EH (cell line): Measurements from ENCODE around the gene RERG.

ENCODE experiments used
- DNase-seq: peaks from one replicate; pipeline ENCODE4 v3.0.0-alpha.2; 2015; ENCODE audit warnings: low read depth

Gene RERG

DNA sequence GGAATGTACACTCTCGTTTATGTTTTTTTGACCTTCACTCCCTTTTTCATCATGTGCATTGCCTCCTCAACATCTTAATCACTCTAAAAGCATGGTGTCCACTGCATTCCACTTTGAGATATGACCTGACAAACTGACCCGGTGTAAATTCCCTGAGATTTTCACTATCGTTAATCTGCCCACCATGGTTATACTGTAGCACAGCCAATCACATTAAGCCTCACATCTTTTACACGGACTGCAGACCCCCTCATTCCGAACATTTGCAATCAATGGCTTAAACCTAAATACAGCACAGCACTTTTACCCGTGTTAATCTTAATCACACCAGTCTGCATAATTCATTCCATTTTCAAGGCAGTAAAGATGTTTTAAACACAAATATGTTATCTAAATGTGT lies 2.4 kb downstream of the RERG start:
- no peak for DNase-seq

DNA sequence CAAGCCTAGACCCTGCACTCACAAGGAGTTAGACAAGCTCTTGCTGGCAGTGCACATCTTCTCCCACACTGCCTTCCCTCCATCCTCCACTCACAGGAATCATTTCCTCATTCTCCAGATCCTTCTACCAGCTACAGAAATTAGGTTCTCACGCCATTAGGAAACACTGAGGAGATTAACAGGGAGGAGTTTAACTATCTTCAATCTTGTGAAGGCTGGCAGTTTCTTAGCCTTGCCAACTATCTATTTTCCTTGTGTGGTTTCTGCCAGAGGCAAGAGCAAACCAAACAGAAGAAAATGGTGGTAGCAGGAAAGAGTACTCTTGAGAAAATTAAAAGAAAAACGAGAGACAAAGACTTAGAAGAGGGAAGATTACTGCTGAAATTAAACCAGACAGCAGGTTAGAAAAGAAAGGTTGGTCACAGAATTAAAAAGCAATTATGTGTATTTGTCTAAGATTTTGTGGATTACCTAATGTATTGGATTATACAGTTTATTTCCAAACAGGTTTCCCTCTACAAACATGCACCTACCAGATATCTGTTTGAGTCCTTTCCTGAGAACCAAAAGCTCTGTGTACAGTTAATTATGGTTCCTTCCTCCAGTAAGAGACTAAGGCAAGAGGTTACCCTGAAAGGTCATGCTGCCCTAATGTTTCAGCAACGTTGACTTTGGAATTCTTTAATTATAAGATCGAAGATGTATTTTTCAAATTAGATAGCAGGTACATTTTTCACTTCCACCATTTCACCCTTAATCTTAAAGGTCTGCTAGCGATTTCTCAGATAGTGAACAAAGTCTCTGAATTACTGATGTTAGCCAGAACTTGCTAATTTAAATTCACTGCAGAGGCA lies 5.0 kb downstream of the RERG start:
- peak; percentile 1 for DNase-seq

DNA sequence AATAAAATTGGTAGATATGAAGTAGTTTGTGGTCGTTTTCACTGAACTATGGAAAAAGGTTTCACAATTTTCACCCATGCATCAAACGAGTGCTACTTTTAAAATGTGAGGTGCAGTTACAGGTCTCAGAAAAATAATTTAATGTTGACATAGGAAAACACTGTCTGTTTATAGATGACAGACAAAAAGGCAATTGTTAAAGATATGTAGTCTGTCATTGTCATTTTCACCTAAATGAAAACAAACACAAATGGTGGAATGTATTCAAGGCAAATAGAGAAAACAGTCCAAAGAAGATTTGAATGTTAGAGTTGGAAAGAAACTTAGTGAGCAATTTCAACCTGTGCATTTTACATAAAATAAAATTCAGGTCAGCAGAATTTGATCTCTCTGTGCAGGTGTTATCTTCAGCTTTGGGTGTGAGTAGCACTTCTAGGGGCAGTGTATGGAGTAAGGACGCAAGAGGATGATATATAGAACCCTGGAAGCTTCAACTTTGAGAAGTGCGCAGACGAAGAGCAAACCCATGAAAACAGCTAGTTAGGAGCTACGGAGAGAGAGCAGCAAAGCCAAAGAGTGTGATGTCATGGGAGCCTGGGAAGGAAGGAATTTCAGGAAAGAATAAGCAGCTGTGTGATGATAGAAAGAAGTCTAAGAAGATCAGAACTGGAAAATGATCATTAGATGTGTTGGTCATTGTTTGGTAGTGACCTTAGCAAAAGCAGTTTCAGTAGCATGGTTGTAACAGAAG lies 6.2 kb downstream of the RERG start:
- DNase-seq: no peak

DNA sequence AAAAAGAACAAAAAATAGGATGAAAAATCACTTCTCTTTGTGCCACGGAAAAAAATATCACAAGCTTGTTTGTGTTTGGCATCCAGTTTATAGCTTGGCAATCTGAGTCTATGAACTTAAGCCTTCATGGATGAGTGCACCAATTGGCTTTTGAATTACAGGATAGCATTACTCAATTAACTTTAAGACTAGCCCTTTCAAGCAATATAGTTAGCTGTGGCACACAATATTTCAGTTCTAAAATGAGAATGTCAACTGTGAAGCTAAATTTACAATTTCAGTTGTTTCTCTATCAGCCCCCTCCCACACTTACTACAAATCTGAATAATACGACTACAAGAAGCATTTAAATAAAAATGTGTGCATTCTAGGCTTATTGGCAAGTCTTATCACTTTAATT lies 8.3 kb downstream of the RERG start:
- DNase-seq: no peak

DNA sequence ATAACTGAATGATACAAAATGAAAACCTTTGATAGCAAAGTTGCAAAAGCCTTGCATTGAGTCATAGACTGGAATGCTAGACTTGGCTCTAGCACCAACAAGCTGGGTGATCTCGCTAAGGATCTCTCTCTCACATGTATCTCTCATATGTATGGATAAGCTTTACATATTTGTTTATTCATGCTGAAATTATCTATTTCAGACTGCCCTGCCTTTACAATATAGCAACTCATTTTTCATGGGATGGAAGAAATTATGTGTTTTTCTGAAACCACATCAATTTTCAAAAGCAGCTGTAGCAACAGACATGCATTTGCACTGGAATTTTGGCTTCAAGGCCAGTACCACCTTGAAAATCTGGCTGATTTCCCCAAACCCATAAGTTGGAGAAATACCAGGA lies 11.4 kb downstream of the RERG start:
- DNase-seq: peak; percentile 26

DNA sequence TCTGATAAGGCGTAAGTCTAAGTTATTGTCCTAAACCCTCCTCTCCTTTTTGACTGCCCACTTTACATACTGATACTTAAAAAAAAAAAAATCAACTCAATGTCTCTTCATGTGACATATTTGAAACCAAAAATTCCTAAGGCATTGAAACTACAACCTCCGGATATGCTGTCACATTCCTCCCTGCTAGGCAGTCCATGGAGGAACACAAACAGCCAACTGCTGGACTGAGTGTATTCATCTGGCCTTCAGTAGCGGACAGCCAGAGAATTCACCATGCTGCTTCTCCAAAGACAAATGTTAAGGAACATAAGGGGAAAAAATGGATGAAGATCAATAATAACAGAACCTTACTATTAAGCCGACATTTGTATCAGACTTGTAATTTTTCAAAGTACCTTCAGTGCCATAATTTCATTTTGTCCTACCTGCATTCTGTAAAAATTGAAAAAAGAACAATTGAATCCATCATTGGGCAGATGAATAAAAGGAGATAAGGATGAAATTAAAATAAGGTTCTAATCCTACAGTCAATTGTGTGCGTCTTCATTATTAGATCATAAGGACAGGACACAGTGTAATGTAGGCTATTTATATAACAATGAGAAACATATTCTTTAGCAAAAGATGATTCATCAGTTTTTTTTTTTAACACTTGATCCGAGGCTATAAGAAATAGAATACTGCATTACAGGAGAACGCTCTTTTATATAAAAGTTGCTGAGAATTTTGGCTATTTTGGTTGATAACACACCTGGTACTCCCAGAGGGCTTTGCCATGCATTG lies 12.2 kb downstream of the RERG start:
- DNase-seq: no peak

DNA sequence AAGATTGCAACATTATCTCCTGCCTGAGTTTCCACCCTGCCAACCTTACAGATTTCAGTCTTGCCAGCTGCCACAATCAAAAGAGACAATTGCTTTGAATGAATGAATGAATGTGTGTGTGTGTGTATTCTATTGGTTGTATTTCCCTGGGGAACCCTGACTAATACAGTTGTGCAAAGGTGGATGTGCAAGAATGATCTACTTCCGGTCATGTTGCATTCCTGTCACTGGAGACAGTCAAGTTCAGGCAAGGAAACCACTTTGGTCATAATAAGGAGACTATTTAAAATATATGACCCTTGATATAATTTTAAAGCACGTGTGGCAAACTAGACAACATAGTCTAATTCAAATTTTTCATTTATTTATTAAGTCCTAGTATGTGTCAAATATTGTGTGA lies 13.1 kb downstream of the RERG start:
- peak; percentile 16 for DNase-seq

DNA sequence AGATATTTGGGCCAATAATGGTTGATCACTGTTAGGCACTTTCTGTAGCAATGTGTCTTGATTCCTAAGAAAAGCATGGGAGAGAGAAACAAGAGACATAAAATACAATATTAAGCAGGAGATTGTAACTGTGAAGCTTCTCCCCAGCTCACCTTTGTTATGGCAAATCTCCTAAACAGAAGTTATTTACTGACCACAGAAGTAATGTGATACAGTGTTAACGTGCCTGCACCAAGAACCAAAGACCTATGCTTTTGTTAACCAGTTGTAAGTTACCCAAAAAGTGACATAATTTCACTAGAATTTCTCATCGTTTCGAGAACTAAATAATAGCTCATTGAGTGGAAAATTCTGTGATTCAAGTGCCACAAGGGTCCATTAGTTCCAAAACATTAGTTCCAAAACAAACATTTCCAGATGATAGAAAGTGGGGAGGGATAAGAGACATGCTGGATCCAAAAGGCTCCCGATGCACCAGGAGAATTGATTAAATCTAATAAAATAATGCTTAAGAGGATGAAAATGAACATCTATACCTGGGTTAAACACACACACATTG lies 14.3 kb downstream of the RERG start:
- no peak for DNase-seq

DNA sequence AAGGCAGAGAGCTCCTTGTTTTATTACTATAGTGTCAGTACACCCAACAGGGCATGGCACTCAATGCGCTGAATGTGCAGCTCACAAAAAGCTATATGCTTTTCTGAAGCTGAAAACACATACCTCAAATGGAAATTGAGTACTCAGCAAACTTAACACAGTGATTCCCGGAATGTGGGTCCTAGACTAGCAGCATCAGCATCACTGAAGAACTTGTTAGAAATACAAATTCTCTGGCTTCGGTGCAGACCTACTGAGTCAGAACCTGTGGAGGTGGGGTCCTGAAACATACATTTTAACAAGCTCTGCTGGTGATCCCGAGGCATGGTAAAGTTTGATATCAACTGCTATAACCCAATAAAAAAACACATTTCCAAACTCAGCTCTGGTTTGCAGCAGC lies 14.9 kb downstream of the RERG start:
- DNase-seq: no peak

DNA sequence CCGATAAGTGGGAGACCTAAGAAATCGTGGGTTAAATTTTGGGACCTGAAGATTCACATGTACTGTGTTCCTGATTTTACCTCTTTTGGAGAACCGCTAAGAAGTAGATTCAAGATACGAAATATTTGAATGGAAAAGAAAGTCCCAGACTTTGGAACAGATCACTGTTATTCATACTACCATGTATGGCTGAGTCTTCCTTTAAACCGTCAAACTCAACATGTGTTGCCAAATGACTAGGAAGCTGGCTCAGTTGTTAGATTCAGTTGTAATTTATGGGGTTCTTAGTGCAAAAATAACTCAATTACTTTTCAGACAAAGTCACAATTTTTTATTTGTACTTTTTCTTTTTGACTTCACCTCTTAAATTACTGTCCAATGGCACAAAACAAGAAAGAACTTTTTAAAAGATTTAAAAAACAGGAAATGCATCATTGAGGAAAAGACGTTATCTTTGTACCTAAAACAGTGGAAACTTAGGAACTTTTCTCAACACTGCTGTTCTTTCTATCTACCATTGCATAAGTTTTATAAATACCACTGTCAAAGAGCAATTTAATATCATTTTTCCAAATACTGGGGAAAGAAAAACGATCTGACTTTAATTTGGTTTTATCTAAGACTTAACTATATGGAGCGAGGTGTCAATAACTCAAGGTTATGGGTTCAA lies 15.7 kb downstream of the RERG start:
- DNase-seq: no peak

DNA sequence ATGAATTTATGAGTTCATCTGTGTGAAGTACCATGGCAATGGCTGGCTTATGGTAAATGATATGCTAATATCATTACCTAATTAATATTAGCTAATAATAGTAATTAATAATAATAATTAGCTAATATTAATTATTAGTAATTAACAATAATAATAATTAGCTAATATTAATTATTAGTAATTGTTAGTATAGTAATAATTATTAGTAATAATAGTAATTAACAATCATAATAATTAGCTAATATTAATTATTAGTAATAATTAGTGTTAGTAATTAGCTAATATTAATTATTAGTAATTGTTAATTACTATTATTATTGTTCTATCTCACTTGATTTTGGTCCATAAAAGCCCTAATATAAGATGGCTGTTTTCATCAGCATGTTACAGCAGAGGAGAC lies 19.8 kb downstream of the RERG start:
- no peak for DNase-seq

DNA sequence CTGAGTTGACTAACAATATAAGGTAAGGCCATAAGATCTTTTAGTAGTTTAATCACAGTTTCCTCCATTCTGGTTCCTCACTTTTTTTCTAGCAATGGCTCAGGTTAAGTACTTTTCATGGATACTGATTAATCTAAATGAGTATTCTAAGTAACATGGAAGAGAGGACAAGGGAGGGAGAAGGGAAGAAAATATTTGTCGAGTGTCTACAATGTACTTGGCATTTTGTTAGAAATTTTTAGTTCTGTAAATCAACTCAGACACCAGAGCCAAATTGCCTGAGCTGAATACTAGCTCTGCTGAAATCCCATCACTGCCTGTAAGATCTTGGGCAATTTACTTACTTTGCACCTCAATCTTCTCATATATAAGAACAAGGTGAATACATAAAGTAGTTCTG lies 20.2 kb downstream of the RERG start:
- DNase-seq: no peak

DNA sequence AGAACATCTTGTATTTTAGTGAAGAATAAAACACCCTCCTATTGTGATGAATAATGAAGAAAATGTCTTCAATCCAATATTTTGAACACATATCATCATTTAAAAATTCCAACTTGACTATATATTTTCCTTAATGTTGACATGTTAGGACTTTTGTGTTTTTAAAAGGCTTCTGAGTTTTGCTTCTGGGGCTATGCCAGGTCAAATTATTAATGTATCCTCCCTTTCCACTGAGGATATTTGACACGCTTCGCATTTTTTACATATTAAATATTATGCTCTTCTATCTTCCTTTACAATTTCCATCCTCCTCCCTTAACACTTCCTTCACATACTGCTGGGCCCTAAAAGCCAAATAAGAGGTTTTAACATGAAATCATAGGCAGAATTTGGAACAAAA lies 20.6 kb downstream of the RERG start:
- DNase-seq: no peak

DNA sequence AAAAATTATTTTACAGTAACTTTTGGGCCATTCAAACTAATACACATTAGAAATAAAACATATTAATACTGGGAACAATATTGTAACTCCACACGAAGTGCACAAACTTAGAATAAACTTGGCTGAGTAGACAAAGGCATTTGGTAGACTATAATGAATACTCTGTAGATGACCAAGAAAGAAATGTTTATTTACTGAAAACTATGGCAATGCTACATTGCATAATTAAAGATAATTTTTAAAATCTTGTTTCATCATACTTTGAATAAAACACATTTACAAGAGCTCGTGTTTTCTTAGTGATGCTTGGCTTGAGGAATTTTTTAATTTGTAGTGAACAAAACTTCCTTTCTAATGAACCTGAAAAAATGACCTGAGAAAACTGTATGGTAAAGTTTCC lies 21.3 kb downstream of the RERG start:
- DNase-seq: no peak

DNA sequence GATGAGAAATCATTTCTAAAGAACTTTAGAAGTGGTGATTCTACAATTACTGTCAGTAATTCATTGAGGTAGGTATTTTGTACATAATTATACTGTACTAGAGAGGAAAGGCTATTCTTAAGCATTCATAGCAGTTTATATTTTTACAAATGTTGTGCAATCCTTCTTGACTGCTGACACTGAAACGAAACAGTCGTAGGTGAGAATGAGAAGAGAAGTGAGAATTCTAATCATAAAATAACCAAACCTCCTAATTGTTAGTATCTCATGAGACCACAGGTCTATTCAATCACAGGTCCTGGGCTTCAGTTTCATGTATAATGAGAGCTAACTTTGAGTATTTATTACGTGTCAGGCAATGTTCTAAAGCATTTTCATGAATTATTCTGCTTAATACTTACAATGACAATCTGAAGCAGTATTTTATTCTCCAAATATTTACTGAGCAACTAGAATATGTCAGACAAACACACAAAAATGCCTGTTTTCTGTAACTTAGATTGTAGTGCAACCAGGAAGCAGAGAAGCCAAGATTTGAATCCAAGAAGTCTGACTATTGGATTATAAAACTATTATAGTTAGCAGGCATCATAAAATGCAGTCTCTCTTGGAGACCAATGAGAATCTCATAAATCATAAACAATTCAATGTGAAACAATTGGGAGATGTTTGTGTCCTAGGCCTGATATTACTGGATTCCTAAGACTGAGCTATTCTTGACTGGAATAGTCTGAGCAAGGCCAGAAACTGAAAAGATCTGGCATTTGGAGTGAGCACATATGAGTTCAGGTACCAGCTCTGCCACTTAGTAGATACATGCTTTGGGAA lies 24.3 kb downstream of the RERG start:
- no peak for DNase-seq

DNA sequence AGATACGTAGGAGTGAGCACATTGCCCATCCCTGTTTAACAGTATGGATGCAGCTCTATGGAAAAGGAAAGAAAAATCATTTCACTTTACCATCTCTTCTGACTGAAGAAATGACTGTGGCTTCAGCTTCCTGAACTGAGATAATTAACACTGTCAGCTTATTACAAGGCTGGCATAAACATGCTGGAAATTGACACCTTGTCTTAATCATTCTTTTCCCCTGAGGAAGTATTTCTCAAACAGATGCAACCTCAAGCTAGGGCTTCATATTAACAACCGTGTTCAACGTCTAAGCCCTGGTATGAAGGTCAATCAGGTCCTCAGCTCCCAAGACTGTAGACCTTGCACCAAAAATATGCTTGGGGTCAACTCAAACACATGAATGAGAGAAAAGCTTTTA lies 25.0 kb downstream of the RERG start:
- no peak for DNase-seq

DNA sequence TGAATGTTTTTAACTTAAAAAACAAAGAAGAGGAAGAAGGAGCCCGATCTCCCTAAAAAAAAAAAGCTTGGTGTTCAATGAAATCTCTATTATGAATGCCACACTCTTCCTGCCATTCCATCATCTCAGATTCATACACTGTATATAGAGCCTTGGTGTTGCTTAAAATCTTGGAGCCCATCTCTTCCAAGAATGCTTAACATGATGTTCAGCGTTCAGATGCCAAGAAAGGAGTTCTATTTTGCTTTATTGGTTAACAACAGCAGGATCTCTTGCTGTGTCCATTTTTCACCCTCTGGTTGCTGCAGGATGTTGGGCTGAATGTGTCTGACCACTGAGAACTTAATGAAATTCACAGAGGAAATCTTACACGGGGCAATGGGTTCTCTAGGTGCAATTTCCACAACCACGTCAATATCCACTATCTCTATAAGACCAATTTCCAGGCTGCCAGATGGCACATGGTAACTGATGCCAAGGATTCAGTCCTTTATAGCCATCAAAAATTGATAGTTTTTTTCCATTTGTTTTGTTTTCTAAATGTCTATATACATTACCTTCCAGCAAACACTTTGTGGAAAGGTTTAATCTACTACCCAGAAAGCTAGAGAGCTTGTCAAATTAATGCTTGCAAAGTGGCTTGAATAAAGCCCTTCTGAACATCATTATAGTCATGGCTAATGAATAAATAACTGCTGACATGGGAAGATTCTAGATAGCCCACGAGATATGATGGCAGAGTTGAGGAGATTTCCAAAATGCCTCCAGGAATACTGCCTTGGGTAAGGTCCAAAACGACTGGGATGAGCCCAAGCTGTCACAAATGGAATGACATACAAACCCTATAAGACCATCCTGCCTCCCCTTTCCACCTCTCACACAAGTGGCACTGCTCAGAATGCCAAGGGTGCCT lies 26.5 kb downstream of the RERG start:
- no peak for DNase-seq

DNA sequence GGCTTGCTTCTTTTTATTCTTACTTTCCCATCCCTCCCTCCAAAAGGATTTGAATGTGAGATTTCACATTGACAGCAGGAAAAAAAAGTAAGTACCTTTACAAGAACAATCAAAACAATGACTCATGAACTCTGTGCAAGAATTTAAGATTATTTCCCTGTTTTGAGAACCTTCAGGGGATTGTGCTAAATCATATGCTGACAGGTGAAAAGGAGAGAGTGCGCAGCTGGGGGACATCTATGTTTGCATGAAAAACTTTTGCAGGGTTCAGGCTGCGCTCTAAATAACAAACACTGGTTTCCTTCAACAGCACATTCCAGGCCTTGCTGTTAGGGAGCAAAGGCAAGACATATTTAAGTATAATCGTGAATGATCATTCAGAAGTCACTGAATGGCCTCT lies 27.3 kb downstream of the RERG start:
- no peak for DNase-seq

DNA sequence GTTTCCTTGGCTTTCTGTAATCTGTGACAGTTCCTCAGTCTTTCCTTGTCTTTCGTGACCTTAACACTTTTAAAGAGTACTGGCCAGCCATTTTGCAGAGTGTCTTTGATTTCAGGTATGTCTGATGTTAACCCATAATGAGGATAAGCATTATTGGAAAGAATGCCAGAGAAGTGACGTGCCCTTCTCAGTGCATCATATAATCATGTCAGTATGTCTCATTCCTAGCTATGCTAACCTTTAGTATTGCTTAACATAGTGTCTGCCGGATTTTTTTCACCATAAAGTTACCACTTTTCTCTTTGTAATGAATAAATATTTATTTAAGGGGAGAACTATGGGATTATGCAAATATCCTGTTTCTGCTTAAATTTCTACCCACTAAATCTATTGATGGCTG lies 28.5 kb downstream of the RERG start:
- no peak for DNase-seq

DNA sequence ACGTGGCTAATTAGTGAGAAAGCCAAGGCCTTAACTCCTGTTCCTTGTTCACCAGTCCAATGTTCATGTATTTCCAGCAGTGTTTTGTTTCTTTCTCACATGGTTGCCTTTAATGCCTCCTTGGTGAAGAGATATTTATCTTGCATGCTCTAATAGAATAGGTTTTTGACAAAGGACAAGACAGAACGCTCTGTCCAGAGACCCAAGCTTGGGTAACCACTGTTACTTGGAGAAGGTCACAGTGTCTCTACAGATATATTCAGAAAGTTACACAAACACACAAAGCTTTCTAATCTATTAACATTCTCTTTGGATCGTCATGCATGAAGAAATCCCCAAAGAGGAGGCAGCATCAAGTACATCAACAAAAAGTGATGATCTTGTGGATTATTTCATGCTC lies 33.1 kb downstream of the RERG start:
- DNase-seq: no peak
